Smooth muscle cell (in vitro differentiated cells): ENCODE results near the gene PRR36. TPM values are rescaled to one million over a fixed set of nuclear protein-coding genes. Genes with fewer than 3 reads are reported as not detected.
"Not testable (repeated sequence)": the region's sequence is repeated elsewhere in the genome, so short reads cannot be mapped to it uniquely, and the experiment has no call there.

ENCODE experiments used
- DNase-seq: peaks from one replicate; lab custom pipeline; 2025; ENCODE audit not compliant: unreplicated experiment; lab: John Stamatoyannopoulos, UW
- H2AFZ ChIP-seq: fragments of 200-600 bp; sonication (generic); 2 replicates; pipeline ENCODE4 v1.6.0; 2016; ENCODE audit warnings: antibody characterized with exemption, low read depth, mild to moderate bottlenecking
- H3F3A ChIP-seq: fragments of 200-600 bp; sonication (generic); 2 replicates; pipeline ENCODE4 v1.6.0; 2017; ENCODE audit warnings: antibody characterized with exemption, low read depth
- H3K27ac ChIP-seq: fragments of 200-600 bp; sonication (generic); 2 replicates; pipeline ENCODE4 v1.5.1; 2016; ENCODE audit warnings: low read depth, mild to moderate bottlenecking
- H3K27me3 ChIP-seq: fragments of 200-600 bp; sonication (generic); 2 replicates; pipeline ENCODE4 v1.6.1; 2016; ENCODE audit warnings: low read depth, mild to moderate bottlenecking
- H3K36me3 ChIP-seq: fragments of 200-600 bp; sonication (generic); 2 replicates; pipeline ENCODE4 v1.5.1; 2016; ENCODE audit warnings: low read depth
- H3K4me1 ChIP-seq: fragments of 200-600 bp; sonication (generic); 2 replicates; pipeline ENCODE4 v1.5.1; 2016; ENCODE audit warnings: low read depth
- H3K4me2 ChIP-seq: fragments of 200-600 bp; sonication (generic); 2 replicates; pipeline ENCODE4 v1.6.0; 2016; ENCODE audit warnings: mild to moderate bottlenecking
- H3K4me3 ChIP-seq: fragments of 200-600 bp; sonication (generic); 2 replicates; pipeline ENCODE4 v1.5.1; 2016; ENCODE audit warnings: mild to moderate bottlenecking
- H3K79me2 ChIP-seq: fragments of 200-600 bp; sonication (generic); 2 replicates; pipeline ENCODE4 v1.6.0; 2016; ENCODE audit warnings: low read depth, mild to moderate bottlenecking
- H3K9ac ChIP-seq: fragments of 200-600 bp; sonication (generic); 2 replicates; pipeline ENCODE4 v1.6.0; 2016; ENCODE audit warnings: low read depth
- H3K9me3 ChIP-seq: fragments of 200-600 bp; sonication (generic); replicated peaks from 2 replicates; pipeline ENCODE4 v1.5.1; 2016; ENCODE audit warnings: low read depth
- H4K20me1 ChIP-seq: fragments of 200-600 bp; sonication (generic); 2 replicates; pipeline ENCODE4 v1.6.0; 2016; ENCODE audit warnings: low read depth
- WGBS: methylation state at CpG from one replicate; pipeline ENCODE4 v1.1.7; 2016; ENCODE audit warnings: low lambda C conversion rate; 5-methylcytosine and 5-hydroxymethylcytosine counted together
- polyA plus RNA-seq: library from polyadenylated mRNA; unstranded; fragments of >200 nt; fragmentation: Nextera tagmentation; extraction: Ambion mirVana; gene quantifications from 2 replicates; pipeline ENCODE4 v1.2.1, GENCODE V29; 2016
- total RNA-seq: library from RNA; depleted of rRNA; stranded (reverse); fragments of >200 nt; gene quantifications from 2 replicates; pipeline ENCODE4 v1.2.3, GENCODE V29; 2014
- TF ChIP-seq, protein P1 (sequence below): fragments of 200-600 bp; sonication (generic); IDR thresholded peaks from 2 replicates; pipeline ENCODE4 v1.5.1; 2017; ENCODE audit warnings: borderline replicate concordance, mild to moderate bottlenecking, antibody characterized with exemption; ENCODE audit not compliant: insufficient read depth, poor library complexity, severe bottlenecking

The PRR36 gene
- total and polyA plus RNA-seq, 2 experiments from 2014 or later = 0.13 to 0.57 TPM

DNA sequence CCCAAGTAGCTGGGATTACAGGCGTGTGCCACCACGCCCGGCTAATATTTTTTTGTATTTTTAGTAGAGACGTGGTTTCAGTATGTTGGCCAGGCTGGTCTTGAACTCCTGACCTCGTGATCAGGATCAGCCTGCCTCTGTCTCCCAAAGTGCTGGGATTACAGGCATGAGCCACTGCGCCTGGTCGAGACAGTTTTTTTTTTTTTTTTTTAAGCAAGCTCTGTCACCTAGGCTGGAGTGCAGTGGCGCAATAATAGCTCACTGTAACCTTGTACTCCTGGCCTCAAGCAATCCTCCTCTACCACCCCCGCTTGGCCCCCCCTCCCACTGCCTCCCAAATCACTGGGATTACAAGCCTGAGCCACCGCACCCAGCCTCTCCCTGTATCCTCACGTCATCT lies 23.1 kb upstream of the PRR36 start:
- Histone ChIP-seq H3K27ac (no peak overlapping the region), H3F3A (no peaks in the 10 kb centered on the region), H3K27me3 (no peaks in the 10 kb centered on the region), H3K4me3 (no peak overlapping the region), H3K36me3 (no peaks in the 10 kb centered on the region), H3K4me2 (no peak overlapping the region), H3K9me3 (no peaks in the 10 kb centered on the region), H2AFZ (no peak overlapping the region), H3K79me2 (peaks cover under 1% of the 10 kb centered on the region), H3K9ac (no peak overlapping the region), H3K4me1 (no peaks in the 10 kb centered on the region), H4K20me1 (no peaks in the 10 kb centered on the region)
- no peak for DNase-seq
- WGBS = 93% methylated on average over 10 of the region's 11 CpGs
- TF ChIP-seq, protein P1, sequence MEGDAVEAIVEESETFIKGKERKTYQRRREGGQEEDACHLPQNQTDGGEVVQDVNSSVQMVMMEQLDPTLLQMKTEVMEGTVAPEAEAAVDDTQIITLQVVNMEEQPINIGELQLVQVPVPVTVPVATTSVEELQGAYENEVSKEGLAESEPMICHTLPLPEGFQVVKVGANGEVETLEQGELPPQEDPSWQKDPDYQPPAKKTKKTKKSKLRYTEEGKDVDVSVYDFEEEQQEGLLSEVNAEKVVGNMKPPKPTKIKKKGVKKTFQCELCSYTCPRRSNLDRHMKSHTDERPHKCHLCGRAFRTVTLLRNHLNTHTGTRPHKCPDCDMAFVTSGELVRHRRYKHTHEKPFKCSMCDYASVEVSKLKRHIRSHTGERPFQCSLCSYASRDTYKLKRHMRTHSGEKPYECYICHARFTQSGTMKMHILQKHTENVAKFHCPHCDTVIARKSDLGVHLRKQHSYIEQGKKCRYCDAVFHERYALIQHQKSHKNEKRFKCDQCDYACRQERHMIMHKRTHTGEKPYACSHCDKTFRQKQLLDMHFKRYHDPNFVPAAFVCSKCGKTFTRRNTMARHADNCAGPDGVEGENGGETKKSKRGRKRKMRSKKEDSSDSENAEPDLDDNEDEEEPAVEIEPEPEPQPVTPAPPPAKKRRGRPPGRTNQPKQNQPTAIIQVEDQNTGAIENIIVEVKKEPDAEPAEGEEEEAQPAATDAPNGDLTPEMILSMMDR = no peak

- Histone ChIP-seq H3K9me3 (no peaks in the 10 kb centered on the region), H3K4me2 (no peak overlapping the region), H3K36me3 (no peaks in the 10 kb centered on the region), H2AFZ (no peak overlapping the region), H3K27ac (no peak overlapping the region), H3K79me2 (no peaks in the 10 kb centered on the region), H3K9ac (no peak overlapping the region), H3K27me3 (no peaks in the 10 kb centered on the region), H3F3A (no peaks in the 10 kb centered on the region), H3K4me1 (no peaks in the 10 kb centered on the region), H3K4me3 (no peak overlapping the region), H4K20me1 (no peaks in the 10 kb centered on the region)
- WGBS = 93% methylated on average over 13 of the region's 13 CpGs
- DNase-seq = no peak
- TF ChIP-seq, protein P1 = no peak
Observed at GRCh38 chr19:7895565-7895964, 21.4 kb upstream of the PRR36 start.

- Histone ChIP-seq H3K36me3 (no peaks in the 10 kb centered on the region), H3K9me3 (no peaks in the 10 kb centered on the region), H3K79me2 (no peaks in the 10 kb centered on the region), H2AFZ (no peak overlapping the region), H3K27ac (no peak overlapping the region), H4K20me1 (no peaks in the 10 kb centered on the region), H3K4me2 (no peak overlapping the region), H3F3A (no peaks in the 10 kb centered on the region), H3K4me1 (no peaks in the 10 kb centered on the region), H3K9ac (no peak overlapping the region), H3K27me3 (no peaks in the 10 kb centered on the region), H3K4me3 (no peak overlapping the region)
- 81% methylated on average over 18 of the region's 18 CpGs for WGBS
- TF ChIP-seq, protein P1 = no peak
- no peak for DNase-seq
Observed at GRCh38 chr19:7894612-7895309, 20.6 kb upstream of the PRR36 start.

- H3K27ac ChIP-seq = peak overlapping the region; percentile 63
- H3K9me3 ChIP-seq, H3K36me3 ChIP-seq, H3K4me3 ChIP-seq, H3K27me3 ChIP-seq, H4K20me1 ChIP-seq, H3K79me2 ChIP-seq, H3K4me1 ChIP-seq, H3F3A ChIP-seq, DNase-seq, H2AFZ ChIP-seq: not testable (repeated sequence)
- H3K4me2 ChIP-seq = peak overlapping the region; percentile 25
- 67% methylated on average over 18 of the region's 18 CpGs for WGBS
- H3K9ac ChIP-seq = peak overlapping the region; percentile 66
Observed at GRCh38 chr19:7893362-7894101, 19.3 kb upstream of the PRR36 start.
